Measurements from ENCODE around the gene UIMC1.

GRCh38 chr5:176889321-176890280 lies 117.0 kb downstream of the UIMC1 start:
- no peak for TF ChIP-seq REST (IDR thresholded peaks at IDR 0.05; ENCODE audit: low read depth)
- no peak for TF ChIP-seq ATF3 (IDR thresholded peaks at IDR 0.05)
- no peak for TF ChIP-seq CTCF (IDR thresholded peaks at IDR 0.05 in 2 of 3, conservative IDR thresholded peaks at IDR 0.05 in 1 of 3; ENCODE audit: borderline replicate concordance in 1 of 3, insufficient read depth in 1 of 3, low read depth in 2 of 3, low read length in 2 of 3)
- no peak for TF ChIP-seq POLR2A (IDR thresholded peaks at IDR 0.05; ENCODE audit: borderline replicate concordance, extremely low read depth, insufficient read depth, insufficient read length)
- TF ChIP-seq EZH2 (IDR thresholded peaks at IDR 0.05) = no peak
- TF ChIP-seq POLR2AphosphoS5 (IDR thresholded peaks at IDR 0.05; ENCODE audit: low read depth, low read length) = no peak
- no peak for TF ChIP-seq SIN3A (IDR thresholded peaks at IDR 0.05; ENCODE audit: low read depth)
- no peak for TF ChIP-seq CEBPB (IDR thresholded peaks at IDR 0.05; ENCODE audit: low read depth)
- no peak for TF ChIP-seq ZNF274 (IDR thresholded peaks at IDR 0.05; ENCODE audit: low read depth, low read length)
- no peak for TF ChIP-seq SP1 (IDR thresholded peaks at IDR 0.05; ENCODE audit: low read depth)
- no peak for TF ChIP-seq EZH2phosphoT487 (IDR thresholded peaks at IDR 0.05; ENCODE audit: borderline replicate concordance)
- no peak for TF ChIP-seq ELF1 (IDR thresholded peaks at IDR 0.05; ENCODE audit: borderline replicate concordance, low read depth)
- TF ChIP-seq TCF7L2 (IDR thresholded peaks at IDR 0.05; ENCODE audit: borderline replicate concordance, extremely low read depth, insufficient read depth, insufficient read length) = no peak

Measured in HCT116 (cell line).